ENCODE data around the gene CGB1. TPM values are rescaled to one million over a fixed set of nuclear protein-coding genes. Genes with fewer than 3 reads are reported as not detected.

The CGB1 gene
- total RNA-seq, 1 donor from 2014 or later, result not detected

- TF ChIP-seq, protein P1, sequence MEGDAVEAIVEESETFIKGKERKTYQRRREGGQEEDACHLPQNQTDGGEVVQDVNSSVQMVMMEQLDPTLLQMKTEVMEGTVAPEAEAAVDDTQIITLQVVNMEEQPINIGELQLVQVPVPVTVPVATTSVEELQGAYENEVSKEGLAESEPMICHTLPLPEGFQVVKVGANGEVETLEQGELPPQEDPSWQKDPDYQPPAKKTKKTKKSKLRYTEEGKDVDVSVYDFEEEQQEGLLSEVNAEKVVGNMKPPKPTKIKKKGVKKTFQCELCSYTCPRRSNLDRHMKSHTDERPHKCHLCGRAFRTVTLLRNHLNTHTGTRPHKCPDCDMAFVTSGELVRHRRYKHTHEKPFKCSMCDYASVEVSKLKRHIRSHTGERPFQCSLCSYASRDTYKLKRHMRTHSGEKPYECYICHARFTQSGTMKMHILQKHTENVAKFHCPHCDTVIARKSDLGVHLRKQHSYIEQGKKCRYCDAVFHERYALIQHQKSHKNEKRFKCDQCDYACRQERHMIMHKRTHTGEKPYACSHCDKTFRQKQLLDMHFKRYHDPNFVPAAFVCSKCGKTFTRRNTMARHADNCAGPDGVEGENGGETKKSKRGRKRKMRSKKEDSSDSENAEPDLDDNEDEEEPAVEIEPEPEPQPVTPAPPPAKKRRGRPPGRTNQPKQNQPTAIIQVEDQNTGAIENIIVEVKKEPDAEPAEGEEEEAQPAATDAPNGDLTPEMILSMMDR (IDR thresholded peaks at IDR 0.05), result no peak
- Histone ChIP-seq H3K9me3 (no peaks in the 10 kb centered on the region), H3K36me3 (no peaks in the 10 kb centered on the region), H3K4me3 (no peak overlapping the region), H3K27ac (no peak overlapping the region), H3K27me3 (peaks cover 73% of the 10 kb centered on the region), H3K4me1 (no peaks in the 10 kb centered on the region)
- ATAC-seq (no peak), DNase-seq (no peak)
- intact Hi-C loops (cut with DNase I), result no loop called here
Observed at GRCh38 chr19:49070416-49070815, 33.7 kb upstream of the CGB1 start.

DNA sequence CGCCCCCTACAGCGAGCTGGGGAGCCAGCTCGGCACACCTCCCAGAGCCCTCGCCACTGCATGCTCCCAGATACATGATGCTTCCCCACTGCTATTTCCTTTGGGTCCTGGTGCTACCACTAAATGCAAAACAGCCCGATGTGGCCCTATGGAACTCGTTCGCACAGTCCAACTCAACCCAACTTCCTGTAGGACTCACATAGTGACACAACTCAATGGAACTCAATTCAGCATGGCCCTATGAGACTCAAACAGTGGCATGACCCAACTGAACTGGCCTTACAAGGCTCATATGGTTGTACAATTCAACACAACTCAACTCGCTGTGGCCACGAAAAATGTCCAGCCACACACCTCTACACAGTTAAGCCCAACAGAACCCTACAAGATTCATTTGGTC lies 32.3 kb upstream of the CGB1 start:
- no peak overlapping the region for H3K4me3 ChIP-seq
- intact Hi-C loops (cut with DNase I), result no loop called here
- TF ChIP-seq, protein P1 (IDR thresholded peaks at IDR 0.05), result no peak
- ATAC-seq, result no peak
- no peaks in the 10 kb centered on the region for H3K36me3 ChIP-seq
- peaks cover 3% of the 10 kb centered on the region for H3K4me1 ChIP-seq
- H3K27ac ChIP-seq, result no peak overlapping the region
- peaks cover 79% of the 10 kb centered on the region for H3K27me3 ChIP-seq
- H3K9me3 ChIP-seq, result no peaks in the 10 kb centered on the region
- no peak for DNase-seq

DNA sequence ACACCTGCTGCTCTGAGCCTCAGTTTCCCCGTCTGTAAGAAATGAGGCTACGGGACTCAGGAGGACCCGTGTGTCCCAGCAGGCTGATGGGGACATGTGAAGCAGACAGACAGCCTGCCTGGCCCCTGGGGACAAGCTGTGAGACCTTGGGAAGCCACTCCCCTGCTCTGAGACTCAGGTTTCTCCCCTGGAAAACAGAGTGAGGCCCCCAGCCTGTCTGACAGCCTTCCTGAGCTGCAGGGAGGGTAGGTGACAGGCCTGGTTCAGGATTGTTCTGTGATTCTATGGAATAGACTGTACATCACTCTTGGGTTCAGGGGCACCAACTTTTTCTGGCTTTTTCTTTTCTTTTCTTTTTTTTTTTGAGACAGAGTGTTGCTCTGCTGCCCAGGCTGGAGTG lies 30.9 kb upstream of the CGB1 start:
- TF ChIP-seq, protein P1 (IDR thresholded peaks at IDR 0.05), result no peak

GRCh38 chr19:49065905-49066512 lies 29.3 kb upstream of the CGB1 start:
- Histone ChIP-seq H3K9me3 (no peaks in the 10 kb centered on the region), H3K27ac (no peak overlapping the region), H3K4me3 (no peak overlapping the region), H3K4me1 (peaks cover 3% of the 10 kb centered on the region), H3K36me3 (no peaks in the 10 kb centered on the region), H3K27me3 (peaks cover 70% of the 10 kb centered on the region)
- TF ChIP-seq, protein P1 (IDR thresholded peaks at IDR 0.05), result no peak
- ATAC-seq (no peak), DNase-seq (no peak)
- intact Hi-C loops (cut with DNase I), result no loop called here

More for the DNA sequence above, 30.9 kb upstream of the CGB1 start:
- Histone ChIP-seq H3K36me3 (no peaks in the 10 kb centered on the region), H3K4me1 (peaks cover 3% of the 10 kb centered on the region), H3K27ac (no peak overlapping the region), H3K9me3 (no peaks in the 10 kb centered on the region), H3K27me3 (peaks cover 72% of the 10 kb centered on the region), H3K4me3 (no peak overlapping the region)
- ATAC-seq, result no peak
- DNase-seq, result no peak
- intact Hi-C loops (cut with DNase I), result no loop called here

- Histone ChIP-seq H3K4me1 (peaks cover 3% of the 10 kb centered on the region), H3K27ac (no peak within 1 kb of the TSS), H3K27me3 (peaks cover 60% of the 10 kb centered on the region), H3K36me3 (no peaks in the 10 kb centered on the region), H3K4me3 (peak within 1 kb of the TSS; percentile 26), H3K9me3 (no peaks in the 10 kb centered on the region)
- intact Hi-C loops (cut with DNase I), result no loop called here
- DNase-seq, result no peak
- TF ChIP-seq, protein P1 (IDR thresholded peaks at IDR 0.05), result no peak
- ATAC-seq, result peak; percentile 79
Observed at GRCh38 chr19:49064768-49065611, 28.3 kb upstream of the CGB1 start, which contains the start of gene NTF4. Gene NTF4 (minus strand): TSS chr19:49064818. CDS start chr19:49061997, 2,821 bp downstream.

Measured in upper lobe of right lung (tissue), 1 donor.